Progenitor cell of endocrine pancreas (in vitro differentiated cells): ENCODE results near the gene TMEM8B. TPM values are rescaled to one million over a fixed set of nuclear protein-coding genes. Genes with fewer than 3 reads are reported as not detected.
"Not testable (repeated sequence)": the region's sequence is repeated elsewhere in the genome, so short reads cannot be mapped to it uniquely, and the experiment has no call there.

ENCODE experiments used
- DNase-seq: peaks from one replicate; pipeline ENCODE4 v3.0.0; 2021; ENCODE audit warnings: low spot score; ENCODE audit not compliant: unreplicated experiment
- H3K27ac Mint-ChIP-seq: 2 replicates; pipeline ENCODE4 v1.8.0; 2021; ENCODE audit warnings: mild to moderate bottlenecking, moderate library complexity, mixed read lengths
- H3K27me3 Mint-ChIP-seq: 2 replicates; pipeline ENCODE4 v1.8.0; 2021; ENCODE audit warnings: mixed read lengths
- H3K36me3 Mint-ChIP-seq: 2 replicates; pipeline ENCODE4 v1.8.0; 2022; ENCODE audit warnings: mixed read lengths; ENCODE audit not compliant: insufficient read depth
- H3K4me1 Mint-ChIP-seq: 2 replicates; pipeline ENCODE4 v1.8.0; 2021; ENCODE audit warnings: low read depth, mixed read lengths
- H3K4me3 Mint-ChIP-seq: 2 replicates; pipeline ENCODE4 v1.8.0; 2021; ENCODE audit warnings: low read depth, mild to moderate bottlenecking, moderate library complexity, mixed read lengths
- H3K9me3 Mint-ChIP-seq: 2 replicates; pipeline ENCODE4 v1.8.0; 2021; ENCODE audit warnings: low read depth, mixed read lengths
- CTCF ChIP-seq: fragments of 200-600 bp; sonication (generic); IDR thresholded peaks from one replicate; pipeline ENCODE4 v1.5.0; 2021; ENCODE audit warnings: antibody characterized with exemption, mild to moderate bottlenecking; ENCODE audit not compliant: unreplicated experiment
- total RNA-seq: library from RNA; stranded (reverse); gene quantifications from 2 replicates; pipeline ENCODE4 v1.2.1, GENCODE V29; 2021

TMEM8B gene
- total RNA-seq, 1 donor from 2014 or later, result 24.1 TPM

GRCh38 chr9:35909274-35909673 lies 80.2 kb downstream of the TMEM8B start, which contains the start of gene SPAAR:
Gene SPAAR, plus strand, starts transcription at chr9:35909490. Its CDS starts 974 bp downstream, at chr9:35910464.
- no peaks in the 10 kb centered on the region for H3K36me3 Mint-ChIP-seq
- no peaks in the 10 kb centered on the region for H3K9me3 Mint-ChIP-seq
- no peak within 1 kb of the TSS for H3K4me3 Mint-ChIP-seq
- no peak for TF ChIP-seq CTCF
- no peak for DNase-seq
- peak within 1 kb of the TSS; percentile 28 for H3K27ac Mint-ChIP-seq
- H3K27me3 Mint-ChIP-seq, result peaks cover 12% of the 10 kb centered on the region
- peaks cover 13% of the 10 kb centered on the region for H3K4me1 Mint-ChIP-seq

DNA sequence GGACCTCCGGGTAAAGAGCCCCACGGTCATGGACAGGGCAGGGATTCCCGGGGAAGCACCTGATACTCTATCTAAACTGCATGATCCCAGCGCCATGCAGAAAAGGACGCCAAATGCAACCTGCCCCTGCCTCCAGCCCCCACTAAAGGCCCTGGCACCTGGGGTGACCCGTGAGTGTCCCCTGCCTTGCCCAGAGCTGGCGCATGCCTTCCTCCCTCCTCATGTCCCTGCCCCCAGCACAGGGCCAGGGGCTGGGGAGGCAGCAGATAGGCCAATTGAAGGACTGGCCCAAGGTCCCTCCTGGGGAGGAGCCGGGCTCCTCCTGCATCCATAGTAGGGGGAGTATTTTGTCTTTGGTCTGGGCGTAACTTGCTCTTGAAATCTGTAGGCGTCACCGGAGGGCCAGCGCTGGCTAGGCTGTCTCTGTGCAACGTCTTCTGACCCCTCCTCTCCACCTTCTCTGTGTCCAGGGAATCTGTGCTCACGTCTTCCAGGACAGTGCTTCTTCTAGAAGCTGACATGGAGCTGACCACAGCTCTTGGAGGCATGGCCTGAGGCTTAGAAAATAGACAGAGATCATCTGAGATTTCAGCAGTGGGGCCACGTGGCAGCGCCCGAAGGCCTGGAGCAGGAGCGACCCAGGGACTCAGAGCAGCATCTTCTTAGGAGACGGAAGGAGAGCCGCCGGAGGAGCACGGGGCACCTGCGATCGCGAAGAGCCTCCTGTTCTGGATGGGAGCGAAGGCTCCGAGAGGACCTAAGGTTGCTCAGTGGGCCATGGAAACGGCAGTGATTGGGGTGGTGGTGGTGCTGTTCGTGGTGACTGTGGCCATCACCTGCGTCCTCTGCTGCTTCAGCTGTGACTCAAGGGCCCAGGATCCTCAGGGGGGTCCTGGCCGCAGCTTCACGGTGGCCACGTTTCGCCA lies 80.9 kb downstream of the TMEM8B start:
- H3K27me3 Mint-ChIP-seq, result peaks cover 12% of the 10 kb centered on the region
- H3K4me1 Mint-ChIP-seq, result peaks cover 13% of the 10 kb centered on the region
- DNase-seq, result no peak
- H3K36me3 Mint-ChIP-seq, result no peaks in the 10 kb centered on the region
- no peaks in the 10 kb centered on the region for H3K9me3 Mint-ChIP-seq
- TF ChIP-seq CTCF, result no peak
- H3K4me3 Mint-ChIP-seq, result no peak overlapping the region
- H3K27ac Mint-ChIP-seq, result peak overlapping the region; percentile 28

- no peak overlapping the region for H3K27ac Mint-ChIP-seq
- peak; percentile 37 for TF ChIP-seq CTCF
- DNase-seq, result no peak
- H3K9me3 Mint-ChIP-seq, result no peaks in the 10 kb centered on the region
- no peaks in the 10 kb centered on the region for H3K36me3 Mint-ChIP-seq
- peaks cover 14% of the 10 kb centered on the region for H3K4me1 Mint-ChIP-seq
- H3K4me3 Mint-ChIP-seq, result no peak overlapping the region
- peaks cover 8% of the 10 kb centered on the region for H3K27me3 Mint-ChIP-seq
Measured at GRCh38 chr9:35910613-35911359, 81.8 kb downstream of the TMEM8B start.

DNA sequence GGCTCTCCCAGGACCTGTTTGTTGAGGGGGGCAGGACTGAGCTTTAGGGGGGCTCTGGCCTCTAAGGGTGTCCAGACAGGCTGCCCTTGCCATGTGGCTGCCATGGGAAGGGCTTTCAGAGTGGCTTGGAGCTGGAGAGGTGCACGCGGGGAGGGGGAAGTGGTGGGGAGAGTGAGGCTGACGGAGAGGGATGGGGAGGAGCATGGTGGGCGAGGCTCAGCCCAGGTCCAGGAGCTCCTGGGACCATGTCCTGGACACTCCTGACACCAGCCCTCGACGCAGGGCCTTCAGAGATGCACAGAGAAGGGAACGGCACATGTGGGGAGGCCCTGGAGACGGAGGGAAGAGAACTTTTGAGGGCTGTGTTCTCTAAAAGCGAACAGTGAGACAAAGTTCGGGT lies 82.7 kb downstream of the TMEM8B start:
- no peak for DNase-seq
- H3K4me3 Mint-ChIP-seq, result no peak overlapping the region
- H3K27me3 Mint-ChIP-seq, result peaks cover 8% of the 10 kb centered on the region
- no peak for TF ChIP-seq CTCF
- H3K36me3 Mint-ChIP-seq, result no peaks in the 10 kb centered on the region
- no peaks in the 10 kb centered on the region for H3K9me3 Mint-ChIP-seq
- H3K4me1 Mint-ChIP-seq, result peaks cover 19% of the 10 kb centered on the region
- H3K27ac Mint-ChIP-seq, result no peak overlapping the region

DNA sequence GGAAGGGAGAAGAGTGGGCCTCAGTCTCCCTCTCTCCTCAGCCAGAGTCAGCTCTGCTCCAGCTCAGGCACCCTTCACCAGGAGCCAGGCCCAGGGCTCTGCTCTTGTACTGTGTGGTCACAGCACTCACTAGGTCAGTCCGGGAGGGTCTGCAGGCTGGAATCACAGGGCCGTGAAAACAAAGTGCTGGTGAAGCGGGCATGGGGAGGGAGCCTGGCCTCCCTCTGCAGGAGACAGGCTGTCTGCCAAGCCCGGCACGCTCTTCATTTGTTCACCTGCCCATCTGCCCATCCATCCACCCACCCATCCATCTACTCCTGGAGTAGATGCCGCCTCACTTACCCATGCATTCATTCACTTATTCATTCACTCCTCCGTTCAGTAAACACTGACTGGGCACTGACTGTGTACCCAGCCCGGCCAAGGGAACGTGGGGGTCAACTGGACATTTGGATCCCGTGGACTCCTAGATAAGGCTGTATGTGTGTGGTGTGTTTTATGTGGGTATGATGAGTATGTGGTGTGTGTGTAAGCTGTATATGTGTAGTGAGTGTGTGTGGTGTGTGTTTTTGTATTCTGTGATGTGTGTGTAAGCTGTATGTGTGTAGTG lies 83.9 kb downstream of the TMEM8B start:
- DNase-seq, result no peak
- Mint-ChIP-seq H3K4me3 (no peak overlapping the region), H3K36me3 (no peaks in the 10 kb centered on the region), H3K4me1 (peaks cover 16% of the 10 kb centered on the region), H3K27me3 (peaks cover 8% of the 10 kb centered on the region), H3K27ac (no peak overlapping the region), H3K9me3 (no peaks in the 10 kb centered on the region)
- TF ChIP-seq CTCF, result no peak

DNA sequence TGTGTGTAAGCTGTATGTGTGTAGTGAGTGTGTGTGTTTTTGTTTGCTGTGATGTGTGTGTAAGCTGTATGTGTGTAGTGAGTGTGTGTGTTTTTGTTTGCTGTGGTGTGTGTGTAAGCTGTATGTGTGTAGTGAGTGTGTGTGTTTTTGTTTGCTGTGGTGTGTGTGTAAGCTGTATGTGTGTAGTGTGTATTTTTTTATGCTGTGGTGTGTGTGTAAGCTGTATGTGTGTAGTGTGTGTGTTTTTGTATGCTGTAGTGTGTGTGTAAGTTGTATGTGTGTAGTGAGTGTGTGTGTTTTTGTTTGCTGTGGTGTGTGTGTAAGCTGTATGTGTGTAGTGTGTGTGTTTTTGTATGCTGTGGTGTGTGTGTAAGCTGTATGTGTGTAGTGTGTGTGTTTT lies 84.4 kb downstream of the TMEM8B start:
- not testable (repeated sequence) for H3K4me3 Mint-ChIP-seq, DNase-seq
- peaks cover 10% of the 10 kb centered on the region for H3K4me1 Mint-ChIP-seq

More for the DNA sequence above, 84.4 kb downstream of the TMEM8B start:
- H3K27me3 Mint-ChIP-seq, H3K9me3 Mint-ChIP-seq, H3K36me3 Mint-ChIP-seq, H3K27ac Mint-ChIP-seq: not testable (repeated sequence)
